Naive thymus-derived CD4-positive, alpha-beta T cell (primary cell): ENCODE data around the gene GTF2H4. TPM values are rescaled to one million over a fixed set of nuclear protein-coding genes. Genes with fewer than 3 reads are reported as not detected.

Experiments
- ATAC-seq: fragments of 150-1000 bp; cut with Tn5 transposase; 2 replicates; pipeline ENCODE4 v1.10.0; 2021; ENCODE audit warnings: mild to moderate bottlenecking, moderate library complexity
- CTCF ChIA-PET: fragments of 350-600 bp; sonication (Branson Sonifier 250); formaldehyde crosslinking; loops from one replicate; lab custom pipeline; 2021; ENCODE audit warnings: antibody characterized with exemption; lab: Charles Lee
- POLR2A ChIA-PET: fragments of 350-600 bp; sonication (Branson Sonifier 250); formaldehyde crosslinking; loops from one replicate; lab custom pipeline; 2021; ENCODE audit warnings: antibody characterized with exemption, inconsistent platforms; lab: Charles Lee
- DNase-seq, 9 donors: peaks; one replicate each; pipeline versions ENCODE4 v3.0.0 to v3.0.0-alpha.2; 2020 to 2022; ENCODE audit warnings: mixed read lengths in 1 of 9
- H3K27ac ChIP-seq: one replicate; pipeline ENCODE4 v1.7.0; 2013; ENCODE audit warnings: mild to moderate bottlenecking, low read depth, low read length, moderate library complexity
- H3K27me3 ChIP-seq, 2 donors: one replicate each; pipeline ENCODE4 v1.7.0; 2013; ENCODE audit warnings: low read length in 2 of 2, mild to moderate bottlenecking in 2 of 2, moderate library complexity in 2 of 2; ENCODE audit not compliant: control insufficient read depth in 2 of 2, insufficient read depth in 2 of 2
- H3K36me3 ChIP-seq, 3 experiments: 1 replicate in 2 of 3; 2 replicates in 1 of 3; pipeline ENCODE4 v1.7.0; 2013; ENCODE audit warnings: low read length in 3 of 3, mild to moderate bottlenecking in 3 of 3, moderate library complexity in 1 of 3; ENCODE audit not compliant: insufficient read depth in 3 of 3, control insufficient read depth in 2 of 3
- H3K4me1 ChIP-seq, 2 donors: one replicate each; pipeline ENCODE4 v1.7.0; 2013; ENCODE audit warnings: low read length in 2 of 2, mild to moderate bottlenecking in 2 of 2, moderate library complexity in 1 of 2; ENCODE audit not compliant: control insufficient read depth in 2 of 2, insufficient read depth in 2 of 2
- H3K4me3 ChIP-seq: 2 replicates; pipeline ENCODE4 v1.7.0; 2013; ENCODE audit warnings: mild to moderate bottlenecking, low read length
- H3K9me3 ChIP-seq, 3 experiments: 1 replicate in 2 of 3; 2 replicates in 1 of 3; pipeline ENCODE4 v1.7.0; 2013; ENCODE audit warnings: low read length in 3 of 3; ENCODE audit not compliant: control insufficient read depth in 2 of 3
- H3K27ac Mint-ChIP-seq, 9 donors: one replicate each; pipeline ENCODE4 v1.8.0; 2020 to 2022; ENCODE audit warnings: mixed read lengths in 9 of 9, mild to moderate bottlenecking in 8 of 9, moderate library complexity in 5 of 9, inconsistent platforms in 2 of 9
- H3K27me3 Mint-ChIP-seq, 5 donors: one replicate each; pipeline ENCODE4 v1.8.0; 2021 to 2022; ENCODE audit warnings: mixed read lengths in 5 of 5, mild to moderate bottlenecking in 1 of 5
- H3K36me3 Mint-ChIP-seq, 5 donors: one replicate each; pipeline ENCODE4 v1.8.0; 2020 to 2022; ENCODE audit warnings: mixed read lengths in 5 of 5, mild to moderate bottlenecking in 3 of 5, inconsistent platforms in 1 of 5
- H3K4me1 Mint-ChIP-seq, 7 donors: one replicate each; pipeline ENCODE4 v1.8.0; 2020 to 2022; ENCODE audit warnings: mixed read lengths in 7 of 7, mild to moderate bottlenecking in 3 of 7, inconsistent platforms in 1 of 7
- H3K4me3 Mint-ChIP-seq, 10 donors: one replicate each; pipeline ENCODE4 v1.8.0; 2020 to 2022; ENCODE audit warnings: mild to moderate bottlenecking in 10 of 10, mixed read lengths in 10 of 10, moderate library complexity in 6 of 10, inconsistent platforms in 2 of 10
- H3K9me3 Mint-ChIP-seq, 11 donors: one replicate each; pipeline ENCODE4 v1.8.0; 2020 to 2022; ENCODE audit warnings: mixed read lengths in 11 of 11, mild to moderate bottlenecking in 4 of 11, inconsistent platforms in 1 of 11, moderate library complexity in 1 of 11
- intact Hi-C, 2 donors: fragments of 100-400 bp; cut with micrococcal nuclease; formaldehyde crosslinking; loops; one replicate each; pipeline ENCODE4 v1.15.1; 2023
- polyA plus RNA-seq, 2 donors: library from polyadenylated mRNA; unstranded; fragments of 300-500 nt; fragmentation: Illumina TruSeq; gene quantifications; one replicate each; pipeline ENCODE4 v1.2.3, GENCODE V29; 2021
- total RNA-seq, 6 experiments: library from RNA in 5 of 6; stranded (reverse) in 5 of 6; gene quantifications; 1 replicate in 5 of 6; 2 replicates in 1 of 6; pipeline ENCODE4 v1.2.3 and lab custom pipeline; 2021 to 2026

The GTF2H4 gene
- total and polyA plus RNA-seq, 7 experiments from 2014 or later, result 8.0 to 42.3 (median 21.3) TPM

GRCh38 chr6:30938730-30939129 lies 30.7 kb downstream of the GTF2H4 start:
- DNase-seq (no peak), ATAC-seq (no peak)
- Histone ChIP-seq H3K27me3 (peaks cover 0 to 5% of the 10 kb centered on the region in 2 donors), H3K27ac (no peak overlapping the region), H3K9me3 (no peaks in the 10 kb centered on the region), H3K4me1 (no peaks in the 10 kb centered on the region), H3K36me3 (no peaks in the 10 kb centered on the region), H3K4me3 (no peak overlapping the region)
- Mint-ChIP-seq H3K4me3 (no peak overlapping the region), H3K27ac (no peak overlapping the region), H3K27me3 (peaks cover 35 to 56% (median 42%) of the 10 kb centered on the region in 5 donors), H3K9me3 (peaks cover 0 to 1% (median 0%) of the 10 kb centered on the region in 11 donors), H3K4me1 (peaks cover 0 to 11% (median 4%) of the 10 kb centered on the region in 7 donors), H3K36me3 (peaks cover 0 to 3% (median 0%) of the 10 kb centered on the region in 5 donors)
- intact Hi-C loops, result no loop called here
- CTCF ChIA-PET, result interaction anchor here (1.6 kb wide), 1 partner anchor 148 kb away, joined by 4 read pairs; no protein-coding TSS in a partner anchor
- POLR2A ChIA-PET, result no interaction called here

GRCh38 chr6:30939473-30939872 lies 31.5 kb downstream of the GTF2H4 start:
- intact Hi-C loops, result no loop called here
- Mint-ChIP-seq H3K9me3 (peaks cover 0 to 1% (median 0%) of the 10 kb centered on the region in 11 donors), H3K4me3 (no peak overlapping the region), H3K36me3 (peaks cover 0 to 3% (median 0%) of the 10 kb centered on the region in 5 donors), H3K27me3 (peaks cover 37 to 62% (median 44%) of the 10 kb centered on the region in 5 donors), H3K4me1 (peaks cover 0 to 11% (median 4%) of the 10 kb centered on the region in 7 donors), H3K27ac (no peak overlapping the region)
- Histone ChIP-seq H3K4me1 (no peaks in the 10 kb centered on the region), H3K27ac (no peak overlapping the region), H3K4me3 (no peak overlapping the region), H3K9me3 (no peaks in the 10 kb centered on the region), H3K36me3 (no peaks in the 10 kb centered on the region), H3K27me3 (peaks cover 0 to 5% of the 10 kb centered on the region in 2 donors)
- ChIA-PET POLR2A (no interaction called here), CTCF (no interaction called here)
- no peak for ATAC-seq
- no peak for DNase-seq

GRCh38 chr6:30940361-30940986 lies 32.5 kb downstream of the GTF2H4 start, which contains the start of gene MUCL3:
MUCL3 (plus strand) TSS chr6:30940973; CDS start chr6:30941000, 27 bp downstream.
- Histone ChIP-seq H3K36me3 (no peaks in the 10 kb centered on the region), H3K4me1 (no peaks in the 10 kb centered on the region), H3K27me3 (peaks cover 0 to 5% of the 10 kb centered on the region in 2 donors), H3K4me3 (no peak within 1 kb of the TSS), H3K27ac (no peak within 1 kb of the TSS), H3K9me3 (no peaks in the 10 kb centered on the region)
- H3K27me3 Mint-ChIP-seq, result peaks cover 44 to 61% (median 52%) of the 10 kb centered on the region in 5 donors
- DNase-seq, result no peak
- H3K4me3 Mint-ChIP-seq, result no peak within 1 kb of the TSS
- H3K9me3 Mint-ChIP-seq, result peaks cover 0 to 1% (median 0%) of the 10 kb centered on the region in 11 donors
- H3K36me3 Mint-ChIP-seq, result peaks cover 0 to 6% (median 0%) of the 10 kb centered on the region in 5 donors
- no peak for ATAC-seq
- POLR2A ChIA-PET, result no interaction called here
- CTCF ChIA-PET, result interaction anchor here (0.6 kb wide), 1 partner anchor 102 kb away, joined by 6 read pairs; no protein-coding TSS in a partner anchor
- H3K27ac Mint-ChIP-seq, result no peak within 1 kb of the TSS
- peaks cover 0 to 5% (median 4%) of the 10 kb centered on the region in 7 donors for H3K4me1 Mint-ChIP-seq
- intact Hi-C loops, result no loop called here

- Mint-ChIP-seq H3K9me3 (peaks cover 0 to 1% (median 0%) of the 10 kb centered on the region in 11 donors), H3K36me3 (peaks cover 0 to 6% (median 0%) of the 10 kb centered on the region in 5 donors), H3K27me3 (peaks cover 44 to 70% (median 57%) of the 10 kb centered on the region in 5 donors), H3K4me3 (no peak overlapping the region), H3K4me1 (peaks cover 0 to 4% (median 0%) of the 10 kb centered on the region in 7 donors), H3K27ac (no peak overlapping the region)
- ChIA-PET CTCF (interaction anchor here (0.6 to 0.7 kb wide), 2 partner anchors 138 to 1814 kb away, joined by 3 read pairs; no protein-coding TSS in a partner anchor), POLR2A (no interaction called here)
- no peaks in the 10 kb centered on the region for H3K36me3 ChIP-seq
- no peak for ATAC-seq
- peaks cover 5 to 6% of the 10 kb centered on the region in 2 donors for H3K27me3 ChIP-seq
- intact Hi-C loops, result no loop called here
- H3K9me3 ChIP-seq, result no peaks in the 10 kb centered on the region
- DNase-seq, result no peak
- H3K4me1 ChIP-seq, result no peaks in the 10 kb centered on the region
- H3K4me3 ChIP-seq, result no peak overlapping the region
- H3K27ac ChIP-seq, result no peak overlapping the region
These were observed 34.5 kb downstream of the GTF2H4 start for GRCh38 chr6:30942338-30943060.

- Mint-ChIP-seq H3K27me3 (peaks cover 39 to 76% (median 68%) of the 10 kb centered on the region in 5 donors), H3K27ac (no peak overlapping the region), H3K9me3 (peaks cover 0 to 3% (median 0%) of the 10 kb centered on the region in 11 donors), H3K4me3 (no peak overlapping the region), H3K4me1 (peaks cover 0 to 4% (median 0%) of the 10 kb centered on the region in 7 donors), H3K36me3 (peaks cover 0 to 8% (median 0%) of the 10 kb centered on the region in 5 donors)
- no peak overlapping the region for H3K4me3 ChIP-seq
- ChIA-PET POLR2A (no interaction called here), CTCF (interaction anchor here (1.0 kb wide), 1 partner anchor 139 kb away, joined by 4 read pairs; no protein-coding TSS in a partner anchor)
- no peaks in the 10 kb centered on the region for H3K4me1 ChIP-seq
- H3K27me3 ChIP-seq, result peaks cover 5 to 6% of the 10 kb centered on the region in 2 donors
- DNase-seq (no peak), ATAC-seq (no peak)
- intact Hi-C loops, result no loop called here
- no peaks in the 10 kb centered on the region for H3K9me3 ChIP-seq
- no peak overlapping the region for H3K27ac ChIP-seq
- no peaks in the 10 kb centered on the region for H3K36me3 ChIP-seq
These were observed 36.0 kb downstream of the GTF2H4 start for GRCh38 chr6:30944051-30944450.

- Histone ChIP-seq H3K4me3 (no peak overlapping the region), H3K27me3 (peaks cover 5 to 6% of the 10 kb centered on the region in 2 donors), H3K36me3 (no peaks in the 10 kb centered on the region), H3K27ac (no peak overlapping the region), H3K4me1 (no peaks in the 10 kb centered on the region), H3K9me3 (no peaks in the 10 kb centered on the region)
- intact Hi-C loops, result no loop called here
- ATAC-seq, result no peak
- H3K27me3 Mint-ChIP-seq, result peaks cover 37 to 81% (median 73%) of the 10 kb centered on the region in 5 donors
- H3K27ac Mint-ChIP-seq, result no peak overlapping the region
- POLR2A ChIA-PET, result no interaction called here
- H3K4me3 Mint-ChIP-seq, result no peak overlapping the region
- H3K4me1 Mint-ChIP-seq, result peaks cover 0 to 4% (median 0%) of the 10 kb centered on the region in 7 donors
- no peak for DNase-seq
- H3K36me3 Mint-ChIP-seq, result peaks cover 0 to 8% (median 0%) of the 10 kb centered on the region in 5 donors
- CTCF ChIA-PET, result interaction anchor here (0.7 kb wide), 1 partner anchor 92 kb away, joined by 3 read pairs; no protein-coding TSS in a partner anchor
- peaks cover 0 to 9% (median 0%) of the 10 kb centered on the region in 11 donors for H3K9me3 Mint-ChIP-seq
These were observed 37.3 kb downstream of the GTF2H4 start for GRCh38 chr6:30945281-30945680.
